Activated CD8-positive, alpha-beta memory T cell treated with anti-CD3 and anti-CD28 coated beads for 1 hour (primary cell): ENCODE data around the gene CRADD.

Experiments
- DNase-seq, 2 donors: peaks; one replicate each; pipeline ENCODE4 v3.0.0-alpha.2; 2020; ENCODE audit warnings: low read depth in 1 of 2; ENCODE audit errors: extremely low read depth in 1 of 2

Gene CRADD

DNA sequence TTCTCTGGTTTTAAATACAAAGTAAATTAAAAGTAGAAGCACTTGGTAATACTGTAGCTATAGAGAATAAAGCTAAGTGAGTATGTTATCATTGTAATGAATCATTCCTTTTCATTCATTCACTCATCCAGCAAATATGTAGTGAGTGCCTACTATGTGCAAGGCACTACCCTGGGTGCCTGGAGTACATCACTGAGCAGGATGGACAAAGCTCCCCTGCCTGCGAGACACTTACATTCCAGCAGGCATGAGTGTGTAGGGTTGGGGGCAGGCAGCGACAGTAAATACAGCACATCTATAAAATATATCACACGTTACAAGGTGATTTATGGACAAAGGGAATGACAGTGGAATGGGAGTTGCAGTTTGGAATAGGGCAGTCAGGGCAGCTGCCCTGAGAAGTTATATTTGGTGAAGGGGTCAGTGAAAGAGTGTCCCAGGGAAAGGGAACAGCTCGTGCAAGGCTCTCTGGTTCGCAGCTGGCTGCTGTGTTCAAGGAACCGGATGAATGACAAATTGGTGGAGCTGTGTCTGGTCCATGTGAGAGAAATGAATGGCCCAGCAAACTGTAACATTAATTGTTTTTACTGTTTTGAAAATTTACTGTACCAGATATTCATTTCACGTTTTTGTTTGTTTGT is 159.6 kb downstream of the CRADD start:
- DNase-seq, result no peak

DNA sequence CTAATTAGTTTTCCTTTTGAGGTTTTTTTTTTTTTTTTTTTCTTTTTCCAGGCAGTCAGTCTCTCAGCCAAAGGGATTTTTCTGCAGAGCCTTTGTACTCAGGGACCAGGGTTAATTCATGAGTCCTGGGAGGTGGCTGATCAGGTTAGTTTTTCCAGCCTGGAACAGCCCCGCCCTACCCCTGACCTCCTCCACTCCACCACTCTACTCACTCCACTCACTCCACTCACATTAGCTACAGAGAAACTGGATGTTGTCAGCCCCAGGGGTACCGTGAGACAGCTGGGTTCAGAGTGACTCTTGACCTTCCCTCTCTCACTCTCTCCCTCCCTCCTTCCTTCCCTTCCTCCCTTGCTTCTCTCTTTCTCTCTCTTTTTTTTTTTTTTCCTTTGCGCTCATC is 161.0 kb downstream of the CRADD start:
- DNase-seq, result no peak

DNA sequence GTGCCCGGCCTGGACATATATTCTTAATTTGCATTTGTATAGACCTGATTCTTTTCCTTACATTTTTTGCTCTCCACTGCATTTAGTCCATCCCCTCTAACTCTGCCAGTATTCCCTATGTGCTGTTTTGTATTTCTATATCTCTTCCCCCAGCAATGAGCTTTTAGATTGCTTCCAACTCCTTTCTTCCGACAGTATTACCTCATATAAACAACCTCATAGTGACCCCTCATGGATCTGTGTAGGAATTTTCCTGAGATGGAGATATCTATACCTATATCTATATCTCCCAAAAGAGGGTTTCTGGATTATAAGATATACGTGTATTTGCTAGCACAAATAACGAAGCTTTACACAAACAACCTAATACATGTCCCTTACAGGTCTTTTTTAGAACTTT is 161.9 kb downstream of the CRADD start:
- no peak for DNase-seq

DNA sequence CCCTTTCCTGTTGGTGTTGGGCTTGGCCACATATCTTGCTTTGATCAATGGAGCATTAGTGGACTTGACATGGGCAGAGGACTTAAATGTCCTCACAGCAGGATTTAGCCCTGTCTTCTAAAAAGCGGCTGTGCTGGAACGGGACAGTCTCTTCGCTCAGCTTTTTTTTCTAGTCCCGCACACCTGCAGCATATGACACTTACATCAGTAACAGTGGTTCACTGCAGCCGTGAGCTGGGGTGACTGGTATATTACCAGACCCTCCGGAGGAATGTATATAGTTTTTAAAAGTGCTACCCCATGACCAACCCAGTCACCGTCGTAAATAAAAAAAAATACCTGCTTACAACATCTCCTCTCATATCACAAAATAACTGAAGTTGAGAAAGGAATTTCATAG is 164.5 kb downstream of the CRADD start:
- DNase-seq, result no peak

DNA sequence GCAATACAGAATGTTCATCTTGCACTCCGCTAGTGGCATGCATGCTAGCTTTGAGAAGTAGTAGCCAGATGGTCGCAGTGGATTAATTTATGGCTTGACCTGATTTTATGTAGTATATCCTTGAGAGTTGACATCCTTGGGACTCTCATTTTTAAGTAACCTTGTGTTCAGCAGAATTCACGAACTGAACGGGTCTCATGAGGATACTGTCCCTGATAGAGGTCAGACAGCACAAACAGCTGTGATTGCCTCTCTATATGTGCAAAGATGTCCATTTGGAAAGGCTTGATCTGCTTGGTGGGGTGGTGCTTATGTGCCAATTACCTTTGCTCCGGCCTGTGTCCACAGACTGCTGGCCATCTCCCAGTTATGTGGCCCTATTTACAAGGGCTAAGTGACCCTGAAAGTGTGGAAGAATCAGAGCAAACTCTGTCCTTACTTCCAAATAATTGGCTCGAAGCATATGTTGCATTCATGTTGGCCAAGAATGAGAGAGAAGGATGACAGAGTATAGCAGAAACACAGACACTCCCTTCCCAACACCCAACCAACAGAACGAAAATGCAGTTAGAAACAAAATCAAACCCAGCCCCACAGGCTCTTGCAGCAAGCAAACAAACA is 167.1 kb downstream of the CRADD start:
- no peak for DNase-seq

DNA sequence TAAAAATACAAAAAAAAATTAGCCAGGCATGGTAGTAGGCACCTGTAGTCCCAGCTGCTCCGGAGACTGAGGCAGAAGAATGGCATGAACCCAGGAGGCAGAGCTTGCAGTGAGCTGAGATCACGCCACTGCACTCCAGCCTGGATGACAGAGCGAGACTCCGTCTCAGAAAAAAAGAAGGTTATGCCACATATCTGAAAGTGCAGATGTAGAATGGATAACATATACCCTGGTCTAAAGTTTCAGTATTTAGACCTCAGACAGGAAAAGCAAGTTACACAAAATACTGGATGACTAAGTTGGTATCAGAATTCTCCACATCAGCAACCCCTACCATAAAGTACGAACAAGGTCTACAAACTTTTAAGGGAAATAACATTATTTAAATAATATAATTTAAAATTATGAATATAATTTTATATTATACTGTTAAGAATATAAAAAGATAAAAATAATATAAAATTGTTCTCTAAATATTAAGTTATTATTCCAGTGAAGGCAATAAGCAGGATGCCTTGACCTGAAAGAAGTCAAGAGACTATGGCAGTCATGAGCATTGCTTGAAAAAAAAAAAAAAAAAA is 169.9 kb downstream of the CRADD start:
- DNase-seq, result no peak

DNA sequence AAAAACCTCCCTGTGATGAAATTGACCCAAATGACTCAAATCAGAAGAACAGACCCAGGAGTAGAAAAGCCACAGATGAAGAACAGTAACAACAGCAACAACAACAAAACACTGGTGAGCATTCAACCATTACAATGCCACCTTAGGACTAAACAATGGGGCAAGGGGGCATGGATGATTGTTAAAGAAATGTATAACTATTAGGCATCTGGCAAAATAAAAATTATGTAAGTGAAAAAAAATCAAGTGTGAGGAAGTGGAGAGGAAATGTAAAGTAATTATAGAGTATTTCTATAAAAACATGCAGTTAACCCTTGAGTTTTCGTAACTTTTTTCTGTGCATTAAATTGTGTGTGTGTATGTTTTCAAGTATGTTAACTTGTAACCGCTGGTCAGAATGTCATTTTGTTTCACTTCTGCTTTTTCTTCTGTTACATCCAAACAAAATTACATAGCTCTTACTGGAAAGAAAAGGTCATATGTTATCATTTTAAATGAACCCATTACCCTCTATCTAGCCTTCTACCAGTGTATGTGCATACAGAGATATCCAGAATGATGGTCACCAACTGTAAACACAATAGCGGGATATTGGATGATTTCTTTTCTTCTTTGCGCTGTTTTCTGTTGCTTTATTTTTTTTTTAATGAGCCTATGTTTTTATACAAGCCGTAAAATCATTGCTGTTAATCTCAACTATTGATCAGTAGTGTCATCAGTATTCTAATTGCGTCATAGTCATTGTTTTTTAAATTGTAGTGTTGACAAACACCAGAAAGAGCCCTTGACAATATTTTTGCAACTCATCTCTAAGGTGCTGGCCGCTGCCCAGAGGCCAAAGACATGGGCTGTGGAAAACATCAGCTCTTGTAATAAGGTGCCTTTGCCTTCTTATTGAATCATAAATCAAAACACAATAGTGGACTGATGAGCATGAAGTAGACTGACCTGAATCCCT is 170.6 kb downstream of the CRADD start:
- no peak for DNase-seq

DNA sequence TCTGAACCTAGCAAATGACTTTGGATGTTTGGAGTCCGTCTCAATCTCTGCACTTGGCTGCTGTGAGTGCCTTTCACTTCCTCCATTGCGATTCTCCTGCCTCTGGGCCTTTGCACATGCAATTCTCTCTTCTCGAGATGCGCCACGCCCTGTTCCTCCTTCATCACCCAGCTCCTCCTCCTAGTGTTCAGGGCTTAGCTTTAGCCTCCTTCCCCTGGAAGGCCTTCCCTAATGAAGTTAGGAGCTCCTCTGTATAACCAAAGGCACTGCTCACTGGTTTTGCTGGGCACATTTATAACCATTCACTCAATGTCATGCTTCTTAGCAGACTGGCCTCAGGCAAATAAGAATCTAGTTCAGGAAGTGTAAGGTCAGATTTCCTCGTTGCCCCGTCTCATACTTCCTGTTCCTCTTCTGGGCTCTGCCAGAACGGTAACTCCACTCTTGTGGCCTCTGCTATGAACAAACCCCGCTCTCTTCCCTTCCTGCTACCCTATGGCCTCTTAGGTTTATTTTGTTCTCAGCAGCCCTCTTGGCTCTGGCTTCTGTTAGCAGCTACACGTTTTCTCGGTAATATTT is 171.4 kb downstream of the CRADD start:
- no peak for DNase-seq

DNA sequence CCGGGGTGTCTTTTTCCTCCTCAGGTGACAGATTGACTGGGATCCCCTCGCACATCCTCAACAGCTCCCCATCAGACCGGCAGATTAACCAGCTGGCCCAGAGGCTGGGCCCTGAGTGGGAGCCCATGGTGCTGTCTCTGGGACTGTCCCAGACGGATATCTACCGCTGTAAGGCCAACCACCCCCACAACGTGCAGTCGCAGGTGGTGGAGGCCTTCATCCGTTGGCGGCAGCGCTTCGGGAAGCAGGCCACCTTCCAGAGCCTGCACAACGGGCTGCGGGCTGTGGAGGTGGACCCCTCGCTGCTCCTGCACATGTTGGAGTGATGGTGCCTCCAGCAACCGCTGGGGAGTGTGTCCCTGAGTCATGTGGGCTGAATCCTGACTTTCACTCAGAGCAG is 172.8 kb downstream of the CRADD start:
- no peak for DNase-seq

DNA sequence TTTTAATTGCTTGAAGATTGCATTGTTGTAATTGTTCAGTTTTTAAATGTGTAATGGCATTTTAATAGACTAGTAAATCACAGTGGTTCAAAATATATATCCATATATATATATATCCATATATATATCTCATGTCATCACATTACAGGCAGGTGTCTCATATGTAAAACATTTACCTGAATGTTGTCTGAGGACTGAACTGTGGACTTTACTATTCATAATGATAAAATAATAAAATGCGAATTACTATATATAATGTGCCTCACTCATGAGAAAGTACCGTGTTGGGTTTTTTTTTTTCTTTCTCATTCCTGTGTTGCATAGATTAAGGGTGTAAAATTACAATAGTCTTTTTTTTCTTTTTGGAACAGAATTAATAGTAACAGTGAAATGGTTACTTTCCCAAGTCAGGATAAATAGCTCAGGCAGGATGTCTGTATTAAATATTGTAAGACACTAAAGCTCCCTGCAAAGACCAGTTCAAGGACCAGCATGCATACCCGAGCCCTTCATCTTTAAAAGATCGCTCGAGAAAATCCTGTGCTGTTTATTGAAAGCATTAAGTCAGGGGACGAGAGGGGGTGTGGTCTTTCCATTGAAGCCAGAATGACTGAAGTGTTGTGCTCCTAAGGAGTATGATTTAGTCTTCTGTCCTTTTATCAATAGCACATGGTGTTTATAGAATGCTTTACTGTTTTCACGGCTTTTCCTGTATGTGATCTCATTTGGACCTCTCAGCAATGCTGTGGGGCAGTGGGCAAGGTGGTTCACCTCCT is 173.5 kb downstream of the CRADD start:
- DNase-seq, result no peak

DNA sequence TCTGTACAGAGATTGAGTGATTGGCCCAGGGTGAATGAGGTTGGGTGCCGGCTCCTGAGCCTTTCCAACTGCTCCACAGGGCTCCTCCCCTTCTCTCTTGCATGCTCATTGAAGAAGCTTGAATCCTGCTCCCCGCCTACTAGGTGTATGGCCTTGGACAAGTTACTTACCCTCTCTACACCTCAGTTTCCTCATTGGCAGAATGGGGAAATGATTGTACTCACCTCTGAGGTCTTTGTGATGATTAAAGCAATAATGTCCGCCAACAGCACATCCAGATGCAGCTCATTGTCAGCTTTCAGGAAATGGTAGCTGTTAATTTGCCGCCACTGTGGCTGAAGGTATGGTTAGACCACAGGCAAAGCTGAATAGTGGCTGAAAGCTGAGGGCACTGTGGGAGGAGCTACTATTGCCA is 174.1 kb downstream of the CRADD start:
- no peak for DNase-seq

DNA sequence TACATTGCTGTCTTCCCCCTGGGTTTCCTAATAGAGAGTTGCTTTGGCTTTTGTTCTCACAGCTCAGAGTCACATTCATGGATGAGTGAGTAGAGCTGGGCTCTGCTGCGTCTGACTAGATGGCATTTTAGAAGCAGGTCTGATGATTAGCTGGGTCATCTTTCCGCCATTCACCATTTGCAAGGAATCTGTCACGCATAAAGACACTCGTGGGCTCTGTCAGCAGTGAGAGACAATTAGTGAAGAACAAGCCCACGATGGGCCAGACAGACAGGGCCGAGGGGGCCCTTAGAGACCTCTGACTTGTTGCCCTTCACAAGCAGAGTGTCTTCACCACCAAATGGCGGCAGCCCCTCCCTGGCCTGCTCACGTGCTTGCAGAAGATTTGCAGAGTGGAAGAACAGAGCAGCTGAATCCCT is 175.0 kb downstream of the CRADD start:
- no peak for DNase-seq

DNA sequence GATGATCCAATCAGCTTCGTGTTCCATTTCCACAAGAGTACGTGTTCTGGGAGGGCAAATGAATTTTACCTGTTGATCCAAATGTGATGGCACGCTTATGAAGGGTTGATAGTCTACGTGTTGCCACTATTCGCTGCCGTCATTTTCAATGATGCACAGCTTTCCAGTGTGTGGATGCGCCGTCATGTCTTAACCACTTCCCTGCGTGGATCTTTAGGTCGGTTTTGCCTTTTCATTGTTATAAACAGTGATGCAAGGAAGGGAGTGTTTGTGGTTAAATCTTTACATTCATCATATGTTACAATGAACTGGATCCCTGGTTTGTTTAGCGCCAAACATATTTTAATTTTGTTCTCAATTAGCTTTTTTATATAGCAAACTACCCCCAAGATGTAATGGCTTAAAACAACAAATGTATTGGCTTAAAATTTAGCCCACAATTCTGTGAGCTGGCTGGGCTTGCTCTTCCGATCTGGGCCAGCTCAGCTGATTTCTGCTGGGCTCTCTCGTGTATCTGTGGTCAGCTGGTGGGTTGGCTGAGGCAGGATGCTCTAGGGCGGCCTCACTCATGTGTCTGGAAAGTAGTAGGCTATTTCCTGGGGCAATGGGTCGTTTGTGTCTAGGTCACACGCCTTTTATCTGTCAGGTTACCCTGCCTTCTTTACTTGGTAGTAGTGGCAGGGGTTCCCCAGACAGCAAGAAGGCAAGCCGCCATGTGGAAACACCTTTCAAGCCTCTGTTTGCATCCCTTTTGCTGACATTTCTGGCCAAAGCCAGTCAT is 176.7 kb downstream of the CRADD start:
- no peak for DNase-seq

DNA sequence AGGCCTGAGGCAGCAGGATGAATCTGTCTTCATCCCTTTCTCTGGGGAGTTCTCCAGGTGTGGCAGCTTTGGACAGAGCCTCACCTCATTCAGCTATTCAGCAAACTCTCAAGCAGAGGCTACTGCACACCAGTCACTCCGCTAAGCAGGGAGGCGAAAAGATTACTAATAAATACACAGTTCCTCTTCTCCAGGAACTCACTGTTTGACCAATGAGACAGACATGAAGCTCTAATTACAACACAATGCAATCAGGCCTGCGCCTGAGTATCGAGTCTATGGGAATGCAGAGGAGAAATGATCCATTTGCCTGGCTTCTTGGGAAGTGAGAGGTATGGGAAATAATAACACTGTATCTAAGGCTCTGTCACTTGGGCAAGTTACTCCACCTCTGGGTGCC is 178.1 kb downstream of the CRADD start:
- DNase-seq, result no peak

DNA sequence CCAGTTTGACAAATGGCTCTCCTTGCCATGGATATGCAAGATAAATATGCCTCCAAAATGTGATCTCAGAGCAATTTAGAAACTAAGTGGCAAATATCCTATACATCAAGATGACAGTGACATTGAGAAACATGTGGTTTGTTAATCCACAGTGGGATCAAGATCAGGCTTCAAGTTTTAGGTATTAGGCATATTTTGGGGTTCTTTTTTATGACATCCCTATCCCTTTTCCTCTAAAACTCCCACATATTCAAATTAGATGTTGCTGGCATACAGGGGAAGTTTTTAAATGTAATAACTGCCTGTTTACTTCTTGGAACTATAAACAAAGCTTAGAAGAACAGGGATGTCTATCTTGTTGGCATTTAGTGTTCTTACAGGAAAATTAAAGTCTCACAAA is 179.4 kb downstream of the CRADD start:
- no peak for DNase-seq

DNA sequence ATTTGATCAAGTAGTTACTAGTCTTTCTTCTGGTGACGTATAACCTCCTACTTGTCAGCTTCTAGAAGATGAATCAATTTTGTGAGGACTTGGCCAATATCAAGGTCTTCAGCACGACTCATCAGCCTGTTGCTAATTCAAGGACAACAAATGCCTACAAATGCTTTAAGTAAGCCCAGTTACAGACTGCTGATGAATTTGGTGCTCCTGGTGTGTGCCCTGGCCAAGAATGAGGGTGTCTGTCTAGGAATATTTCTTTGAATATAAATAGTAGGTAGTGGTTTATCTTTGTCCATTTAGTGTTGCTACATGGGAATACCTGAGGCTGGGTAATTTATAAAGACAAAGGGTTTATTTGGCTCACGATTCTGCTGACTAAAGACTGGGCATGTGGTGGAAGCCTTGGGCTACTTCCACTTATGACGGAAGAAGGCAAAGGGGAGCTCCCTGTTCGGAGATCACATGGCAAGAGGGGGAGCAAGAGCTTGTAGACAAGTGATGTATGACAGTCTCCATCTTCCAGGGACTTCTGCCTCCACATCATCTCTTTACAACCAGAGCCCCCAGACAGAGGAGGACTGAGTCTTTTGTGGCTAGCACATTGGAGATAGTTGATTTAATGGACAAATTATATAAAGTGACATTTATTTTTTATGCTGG is 180.2 kb downstream of the CRADD start:
- no peak for DNase-seq

DNA sequence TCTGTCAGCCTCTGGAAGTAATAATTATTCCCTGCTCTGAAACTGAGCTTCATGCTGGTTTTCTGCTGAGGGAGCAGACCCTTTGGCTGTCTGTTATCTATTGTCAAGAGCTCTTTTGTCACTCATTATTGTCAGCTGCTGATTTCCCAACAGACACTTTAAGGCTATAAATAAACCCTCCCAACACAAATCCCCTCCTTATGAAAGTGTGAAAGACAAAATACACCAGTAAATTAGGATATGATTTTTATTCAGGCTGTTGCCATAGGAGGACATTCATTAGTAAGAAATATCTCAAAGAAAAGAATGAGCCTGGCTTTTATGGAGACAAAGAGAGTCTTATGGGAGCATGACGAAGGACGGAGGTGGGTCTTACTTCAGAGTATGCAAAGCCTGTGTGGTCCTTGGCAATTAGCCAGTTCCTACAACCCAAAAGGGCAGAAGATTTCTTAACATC is 180.8 kb downstream of the CRADD start:
- DNase-seq, result no peak

DNA sequence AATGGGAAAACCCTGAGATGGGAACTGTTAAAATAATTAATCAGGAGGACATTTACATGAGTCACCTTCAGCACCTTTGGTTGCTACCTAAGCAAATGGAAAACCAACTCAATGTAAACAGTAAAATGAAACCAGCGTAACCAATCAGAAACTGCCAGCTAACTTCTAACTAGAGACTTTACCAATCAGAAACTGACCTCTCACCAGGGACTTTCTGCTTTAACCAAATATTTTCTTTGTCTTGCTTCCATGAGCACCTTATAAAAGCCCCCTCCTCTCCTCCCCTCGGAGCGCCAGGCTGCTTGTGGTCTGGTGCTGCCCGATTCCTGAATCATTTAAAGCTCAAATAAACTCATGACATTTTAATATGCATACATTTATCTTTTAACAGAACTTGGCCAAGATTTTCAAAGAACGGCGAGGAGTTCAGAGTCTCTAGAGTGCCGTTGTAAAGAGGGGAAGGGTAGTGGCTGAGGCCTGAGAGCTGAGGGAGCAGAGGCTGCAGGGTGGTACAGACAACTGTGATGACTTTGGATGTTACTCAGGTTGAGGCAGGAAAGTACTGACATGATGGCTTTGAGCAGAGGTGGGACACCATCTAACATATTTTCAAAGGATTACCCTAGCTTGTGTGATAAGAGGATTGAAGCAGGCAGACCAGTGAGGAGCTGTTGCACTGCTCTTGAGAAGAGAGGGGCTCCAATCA is 183.6 kb downstream of the CRADD start:
- no peak for DNase-seq
